ENCODE measurements around the gene INSR. TPM values are rescaled to one million over a fixed set of nuclear protein-coding genes. Genes with fewer than 3 reads are reported as not detected.
A peak's percentile ranks its signal among the peaks of the same experiment; 100 is the strongest.
"Not testable (repeated sequence)": the region's sequence is repeated elsewhere in the genome, so short reads cannot be mapped to it uniquely, and the experiment has no call there.

The INSR gene
- polyA plus RNA-seq, 10 donors: 10.4 to 19.0 (median 14.3) TPM

GRCh38 chr19:7098701-7099596, 195.3 kb downstream of the INSR start:
- DNase-seq: peak; percentile 91 to 99 (median 96)

GRCh38 chr19:7098096-7098495, 196.1 kb downstream of the INSR start:
- no peak for DNase-seq

GRCh38 chr19:7088999-7089398, 205.2 kb downstream of the INSR start:
- DNase-seq: no peak

- no peak for DNase-seq
Observed at GRCh38 chr19:7083076-7083956, 210.9 kb downstream of the INSR start.

GRCh38 chr19:7078008-7078407, 216.2 kb downstream of the INSR start:
- no peak for DNase-seq

GRCh38 chr19:7076151-7076550, 218.1 kb downstream of the INSR start:
- no peak for DNase-seq

GRCh38 chr19:7074705-7075282, 219.4 kb downstream of the INSR start:
- no peak for DNase-seq

- no peak for DNase-seq
Observed at GRCh38 chr19:7072541-7072940, 221.7 kb downstream of the INSR start.

- DNase-seq: no peak
Observed at GRCh38 chr19:7069904-7070226, 224.3 kb downstream of the INSR start.

GRCh38 chr19:7069042-7069903, 224.9 kb downstream of the INSR start, which contains the start of gene ZNF557:
Gene ZNF557 (plus strand): TSS chr19:7069703. CDS start chr19:7075075, 5,372 bp downstream.
- peak; percentile 96 to 99 (median 98) for DNase-seq

- DNase-seq: no peak
Observed at GRCh38 chr19:7068599-7068998, 225.6 kb downstream of the INSR start.

GRCh38 chr19:7067716-7068115, 226.5 kb downstream of the INSR start:
- no peak for DNase-seq

GRCh38 chr19:7067122-7067521, 227.1 kb downstream of the INSR start:
- DNase-seq: not testable (repeated sequence)

GRCh38 chr19:7063764-7064418, 230.3 kb downstream of the INSR start:
- no peak for DNase-seq

- DNase-seq: no peak
Observed at GRCh38 chr19:7063339-7063738, 230.9 kb downstream of the INSR start.

Other genes with a start within 250 kb of the INSR start
- gene MBD3L2, start 245.1 kb downstream of the INSR start, polyA plus RNA-seq (ENCODE audit: insufficient read length in 10 of 10): under 1 TPM in 1 of 10 donors, not detected in 9; 0.38 TPM
- not detected for gene MBD3L3, start 235.7 kb downstream of the INSR start, polyA plus RNA-seq (ENCODE audit: insufficient read length in 10 of 10)
- 1 to 10 TPM; 3.5 to 5.6 (median 5.1) TPM for gene ZNF557, start 224.7 kb downstream of the INSR start, polyA plus RNA-seq (ENCODE audit: insufficient read length in 10 of 10)
- 10 to 100 TPM; 10.6 to 17.8 (median 14.1) TPM for gene ARHGEF18, start 54.5 kb upstream of the INSR start, polyA plus RNA-seq (ENCODE audit: insufficient read length in 10 of 10)
- gene PEX11G, start 194.6 kb upstream of the INSR start, polyA plus RNA-seq (ENCODE audit: insufficient read length in 10 of 10): 1 to 10 TPM; 1.9 to 3.6 (median 2.4) TPM
- 10 to 100 TPM; 35.8 to 55.2 (median 41.5) TPM for gene ZNF358, start 221.7 kb upstream of the INSR start, polyA plus RNA-seq (ENCODE audit: insufficient read length in 10 of 10)
- 10 to 100 TPM in 9 of 10 donors, 1 to 10 TPM in 1; 8.2 to 13.8 (median 12.0) TPM for gene MCOLN1, start 228.2 kb upstream of the INSR start, polyA plus RNA-seq (ENCODE audit: insufficient read length in 10 of 10)
- 10 to 100 TPM; 24.2 to 32.7 (median 27.4) TPM for gene PNPLA6, start 241.3 kb upstream of the INSR start, polyA plus RNA-seq (ENCODE audit: insufficient read length in 10 of 10)

All from muscle of back (tissue), 11 donors.